HCT116 (cell line): ENCODE measurements around the gene SLC6A3. TPM values are rescaled to one million over a fixed set of nuclear protein-coding genes. Genes with fewer than 3 reads are reported as not detected.

Experiments
- ATAC-seq: fragments of 200-7000 bp; cut with Tn5 transposase; 2 replicates; pipeline ENCODE4 v1.9.1; 2020; ENCODE audit warnings: mild to moderate bottlenecking, moderate library complexity
- BruUV-seq: library from RNA; stranded (reverse); fragments of 400-500 nt; replicated peaks from 2 replicates; lab custom pipeline; 2021; lab: Mats Ljungman, UMichigan
- CTCF ChIA-PET: fragments of 300-600 bp; sonication (Branson Sonifier 250); formaldehyde crosslinking; loops from one replicate; lab custom pipeline; 2021; ENCODE audit warnings: antibody characterized with exemption; lab: Charles Lee
- POLR2A ChIA-PET: fragments of 300-600, 350-600 bp; sonication (Branson Sonifier 250); formaldehyde crosslinking; loops from one replicate; lab custom pipeline; 2021; ENCODE audit warnings: antibody characterized with exemption; lab: Charles Lee
- RAD21 ChIA-PET, 2 experiments: fragments of 300-600 bp; sonication (Branson Sonifier 250); formaldehyde crosslinking; loops; one replicate each; lab custom pipeline; 2023; ENCODE audit warnings: low total read pairs in 2 of 2; ENCODE audit not compliant: uncharacterized antibody in 2 of 2, unreplicated experiment in 2 of 2, low non-redundant PET in 1 of 2; lab: Charles Lee
- DNase-seq: peaks from one replicate; pipeline ENCODE4 v3.0.0-alpha.2; 2010; ENCODE audit warnings: low read depth, low spot score
- H2AFZ ChIP-seq: fragments of 200-600 bp; shearing (Covaris generic), sonication (generic); 2 replicates; pipeline ENCODE4 v1.6.1; 2017; ENCODE audit warnings: low read depth, mixed run types, mixed read lengths, antibody characterized with exemption, low read length; ENCODE audit not compliant: poor library complexity, severe bottlenecking
- H3K27ac ChIP-seq: 2 replicates; pipeline ENCODE4 v1.5.1; 2012; ENCODE audit warnings: low read depth, low read length
- H3K27me3 ChIP-seq: fragments of 200-600 bp; sonication (generic); 2 replicates; pipeline ENCODE4 v1.6.1; 2016; ENCODE audit warnings: mixed run types, low read length, mixed read lengths; ENCODE audit not compliant: insufficient read depth
- H3K36me3 ChIP-seq, 2 experiments: fragments of 200-500 bp in 1 of 2; fragments of 200-600 bp in 1 of 2; sonication (Bioruptor generic) in 1 of 2; sonication (generic) in 1 of 2; 2 replicates each; pipeline versions ENCODE4 v1.5.1 to v1.6.1; 2014 to 2016; ENCODE audit warnings: low read length in 2 of 2, inconsistent platforms in 1 of 2, mixed read lengths in 1 of 2, mixed run types in 1 of 2; ENCODE audit not compliant: insufficient read depth in 2 of 2, control insufficient read depth in 1 of 2
- H3K4me1 ChIP-seq, 2 experiments: fragments of 200-600 bp in 1 of 2; sonication (generic) in 1 of 2; 2 replicates each; pipeline versions ENCODE4 v1.5.1 to v1.6.1; 2012 to 2017; ENCODE audit warnings: low read length in 2 of 2, inconsistent platforms in 1 of 2, mild to moderate bottlenecking in 1 of 2, mixed read lengths in 1 of 2, mixed run types in 1 of 2, moderate library complexity in 1 of 2; ENCODE audit not compliant: insufficient read depth in 2 of 2, control insufficient read depth in 1 of 2
- H3K4me2 ChIP-seq: fragments of 200-600 bp; sonication (generic); 2 replicates; pipeline ENCODE4 v1.6.1; 2017; ENCODE audit warnings: mixed run types, low read length, mixed read lengths
- H3K4me3 ChIP-seq, 2 experiments: fragments of 200-600 bp in 1 of 2; sonication (generic) in 1 of 2; replicated peaks in 1 of 2; 2 replicates each; pipeline ENCODE4 v1.5.1; 2011 to 2016; ENCODE audit warnings: low read length in 2 of 2, control low read depth in 1 of 2, low read depth in 1 of 2, mild to moderate bottlenecking in 1 of 2, mixed read lengths in 1 of 2, mixed run types in 1 of 2
- H3K79me2 ChIP-seq: fragments of 200-600 bp; sonication (generic); 2 replicates; pipeline ENCODE4 v1.6.1; 2017; ENCODE audit warnings: mild to moderate bottlenecking, mixed run types, low read length, moderate library complexity, mixed read lengths; ENCODE audit not compliant: insufficient read depth
- H3K9ac ChIP-seq: fragments of 200-600 bp; sonication (generic); 2 replicates; pipeline ENCODE4 v1.6.1; 2016; ENCODE audit warnings: low read length, mixed read lengths
- H3K9me2 ChIP-seq: fragments of 200-600 bp; sonication (generic), shearing (Covaris generic); 2 replicates; pipeline ENCODE4 v1.6.1; 2017; ENCODE audit warnings: mixed run types, mild to moderate bottlenecking, moderate library complexity; ENCODE audit not compliant: insufficient read depth
- H3K9me3 ChIP-seq, 2 experiments: fragments of 200-500 bp in 1 of 2; fragments of 200-600 bp in 1 of 2; sonication (Bioruptor generic) in 1 of 2; sonication (generic) in 1 of 2; 2 replicates each; pipeline ENCODE4 v1.6.1; 2014 to 2017; ENCODE audit warnings: low read length in 2 of 2, mixed read lengths in 2 of 2, inconsistent platforms in 1 of 2, low read depth in 1 of 2, mild to moderate bottlenecking in 1 of 2, mixed run types in 1 of 2, moderate library complexity in 1 of 2; ENCODE audit not compliant: control insufficient read depth in 1 of 2, insufficient read depth in 1 of 2
- H4K20me1 ChIP-seq: fragments of 200-600 bp; sonication (generic), shearing (Covaris generic); 2 replicates; pipeline ENCODE4 v1.6.1; 2017; ENCODE audit warnings: mixed run types, mild to moderate bottlenecking, moderate library complexity; ENCODE audit not compliant: insufficient read depth
- CEBPB ChIP-seq: IDR thresholded peaks from 2 replicates; pipeline ENCODE4 v1.6.1; 2012; ENCODE audit warnings: low read depth
- EZH2 ChIP-seq: fragments of 200-600 bp; sonication (generic); IDR thresholded peaks from 2 replicates; pipeline ENCODE4 v1.6.1; 2017; ENCODE audit warnings: antibody characterized with exemption, mixed run types
- POLR2A ChIP-seq: IDR thresholded peaks from 2 replicates; pipeline ENCODE4 v1.7.0; 2011; ENCODE audit warnings: borderline replicate concordance; ENCODE audit not compliant: insufficient read depth, insufficient read length; ENCODE audit errors: extremely low read depth
- POLR2AphosphoS5 ChIP-seq: IDR thresholded peaks from 2 replicates; pipeline ENCODE4 v1.6.1; 2011; ENCODE audit warnings: mild to moderate bottlenecking, low read depth, low read length, moderate library complexity
- RAD21 ChIP-seq: IDR thresholded peaks from 2 replicates; pipeline ENCODE4 v1.6.1; 2012; ENCODE audit warnings: low read depth, mild to moderate bottlenecking
- SP1 ChIP-seq: IDR thresholded peaks from 2 replicates; pipeline ENCODE4 v1.6.1; 2012; ENCODE audit warnings: low read depth
- SRF ChIP-seq: IDR thresholded peaks from 2 replicates; pipeline ENCODE4 v1.6.1; 2012; ENCODE audit warnings: low read depth
- TCF7L2 ChIP-seq: IDR thresholded peaks from 2 replicates; pipeline ENCODE4 v1.7.0; 2011; ENCODE audit warnings: borderline replicate concordance, inconsistent platforms; ENCODE audit not compliant: insufficient read depth, insufficient read length; ENCODE audit errors: extremely low read depth
- YY1 ChIP-seq: IDR thresholded peaks from 2 replicates; pipeline ENCODE4 v1.6.1; 2011; ENCODE audit warnings: low read length, low read depth, moderate library complexity, mild to moderate bottlenecking; ENCODE audit not compliant: insufficient replicate concordance; ENCODE audit errors: extremely low read depth
- intact Hi-C: fragments of 100-400 bp; cut with micrococcal nuclease; formaldehyde crosslinking; loops from 2 replicates; pipeline ENCODE4 v1.10.0; 2022
- total RNA-seq: library from RNA; stranded (reverse); gene quantifications from one replicate; pipeline ENCODE4 v1.2.1, GENCODE V29; 2021; ENCODE audit not compliant: unreplicated experiment
- TF ChIP-seq, protein P1 (sequence below): IDR thresholded peaks from 2 replicates; pipeline ENCODE4 v1.6.1; 2012

Gene SLC6A3
- total RNA-seq, 1 experiment from 2014 or later = not detected

- Histone ChIP-seq H3K79me2 (no peaks in the 10 kb centered on the region), H3K4me2 (no peak overlapping the region), H3K4me1 (no peaks in the 10 kb centered on the region)
- POLR2A ChIA-PET = no interaction called here
- TF ChIP-seq TCF7L2 = no peak
- no peak for TF ChIP-seq SP1
- TF ChIP-seq RAD21 = no peak
- TF ChIP-seq, protein P1, sequence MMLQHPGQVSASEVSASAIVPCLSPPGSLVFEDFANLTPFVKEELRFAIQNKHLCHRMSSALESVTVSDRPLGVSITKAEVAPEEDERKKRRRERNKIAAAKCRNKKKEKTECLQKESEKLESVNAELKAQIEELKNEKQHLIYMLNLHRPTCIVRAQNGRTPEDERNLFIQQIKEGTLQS = no peak
- TF ChIP-seq POLR2AphosphoS5 = no peak
- TF ChIP-seq POLR2A = no peak
- TF ChIP-seq YY1 = no peak
- TF ChIP-seq CEBPB = no peak
- TF ChIP-seq EZH2 = no peak
- TF ChIP-seq, all 23 proteins: peak for 0
- H3K36me3 ChIP-seq = peaks cover 17 to 18% of the 10 kb centered on the region in 2 experiments; a peak in 3 of 4 replicates
- DNase-seq = no peak
- H3K9me2 ChIP-seq = no peaks in the 10 kb centered on the region
- ATAC-seq = no peak
- CTCF ChIA-PET = no interaction called here
- no peaks in the 10 kb centered on the region for H3K9me3 ChIP-seq
- H3K27me3 ChIP-seq = no peaks in the 10 kb centered on the region
- no peaks in the 10 kb centered on the region for H4K20me1 ChIP-seq
- H3K4me3 ChIP-seq = no peak overlapping the region
- no peak overlapping the region for H3K9ac ChIP-seq
- H2AFZ ChIP-seq = no peak overlapping the region
- BruUV-seq = no TSS peak
- intact Hi-C loops = no loop called here
- H3K27ac ChIP-seq = no peak overlapping the region
- RAD21 ChIA-PET = no interaction called here
These were observed 37.8 kb upstream of the SLC6A3 start for GRCh38 chr5:1483064-1483463.

DNA sequence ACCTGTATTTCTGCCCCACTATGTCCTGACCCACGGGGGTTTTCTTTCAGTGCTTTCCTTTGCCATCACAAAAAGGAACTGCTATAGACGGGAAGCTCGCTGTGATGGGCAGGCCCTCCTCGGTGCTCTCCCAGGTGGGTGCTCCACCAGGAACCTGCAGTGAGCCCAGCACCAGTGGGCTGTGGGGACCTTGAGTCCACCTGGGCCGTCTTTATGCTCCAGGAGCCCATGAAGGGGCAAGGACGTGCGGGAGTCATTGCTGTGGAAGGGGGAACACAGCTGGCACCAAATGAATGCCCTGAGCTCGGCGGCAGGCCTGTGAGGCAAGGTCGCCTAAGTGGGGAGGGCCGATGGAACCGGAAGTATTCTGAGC, 36.7 kb upstream of the SLC6A3 start:
- Histone ChIP-seq H2AFZ (no peak overlapping the region), H3K36me3 (peaks cover 13 to 17% of the 10 kb centered on the region in 2 experiments; a peak in 2 of 4 replicates)
- RAD21 ChIA-PET = no interaction called here
- TF ChIP-seq SRF (no peak), RAD21 (no peak), CEBPB (no peak)
- TF ChIP-seq, all 23 proteins: peak for 0
- no peaks in the 10 kb centered on the region for H3K9me3 ChIP-seq
- ChIA-PET CTCF (no interaction called here), POLR2A (no interaction called here)
- no TSS peak for BruUV-seq
- H3K4me2 ChIP-seq = no peak overlapping the region
- intact Hi-C loops = no loop called here
- H3K4me3 ChIP-seq = no peak overlapping the region
- ATAC-seq (no peak), DNase-seq (no peak)
- H3K9me2 ChIP-seq = no peaks in the 10 kb centered on the region
- H3K4me1 ChIP-seq = no peaks in the 10 kb centered on the region
- H3K79me2 ChIP-seq = no peaks in the 10 kb centered on the region
- H4K20me1 ChIP-seq = no peaks in the 10 kb centered on the region
- H3K9ac ChIP-seq = no peak overlapping the region
- H3K27me3 ChIP-seq = no peaks in the 10 kb centered on the region
- no peak overlapping the region for H3K27ac ChIP-seq
